ENCODE measurements around the gene MYCBP2.
"Not testable (repeated sequence)": the region's sequence is repeated elsewhere in the genome, so short reads cannot be mapped to it uniquely, and the experiment has no call there.

Gene MYCBP2

DNA sequence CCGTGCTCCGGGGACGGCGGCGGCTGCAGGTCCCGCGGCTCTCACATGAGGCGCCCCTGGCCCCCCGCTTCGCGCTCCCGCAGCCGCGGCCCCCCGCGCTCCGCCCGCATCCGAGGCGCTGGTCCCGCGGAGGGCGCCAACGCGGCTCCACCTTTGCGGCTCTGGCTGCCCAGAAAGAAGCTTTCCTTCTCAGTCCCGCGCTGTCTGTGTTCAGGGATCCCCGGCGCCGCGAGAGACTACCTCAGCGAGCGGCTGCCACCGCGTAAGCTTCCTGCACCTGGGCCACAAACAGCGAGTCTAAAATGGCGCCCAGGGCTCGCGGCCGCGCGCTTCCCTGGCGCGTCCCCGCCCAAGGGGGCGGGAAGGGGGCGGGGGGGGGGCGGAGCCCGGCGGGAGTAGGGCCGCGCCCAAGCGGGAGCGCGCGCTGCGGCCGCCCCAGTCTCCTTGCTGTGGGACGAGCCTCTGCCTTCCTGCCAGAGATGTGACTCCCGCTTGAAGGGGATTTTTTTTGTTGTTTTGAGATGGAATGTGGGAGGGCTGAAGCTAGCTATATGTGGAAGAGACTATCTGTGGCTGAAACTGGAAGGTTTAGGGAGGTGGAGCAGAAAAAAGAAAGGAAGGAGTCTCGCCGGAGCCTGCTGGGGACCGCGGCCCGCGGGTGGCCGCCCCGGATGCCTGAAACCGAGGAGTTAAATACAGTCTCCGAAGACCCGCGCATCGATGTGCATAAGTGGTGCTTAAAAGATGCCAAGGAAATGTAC, 299.9 kb downstream of the MYCBP2 start, which contains the start of gene FBXL3:
Gene FBXL3, minus strand, starts transcription at position 299 of the 761 bp plus-strand sequence. CDS start 5,299 bp downstream, outside the sequence.
- peak; percentile 93 for DNase-seq

DNA sequence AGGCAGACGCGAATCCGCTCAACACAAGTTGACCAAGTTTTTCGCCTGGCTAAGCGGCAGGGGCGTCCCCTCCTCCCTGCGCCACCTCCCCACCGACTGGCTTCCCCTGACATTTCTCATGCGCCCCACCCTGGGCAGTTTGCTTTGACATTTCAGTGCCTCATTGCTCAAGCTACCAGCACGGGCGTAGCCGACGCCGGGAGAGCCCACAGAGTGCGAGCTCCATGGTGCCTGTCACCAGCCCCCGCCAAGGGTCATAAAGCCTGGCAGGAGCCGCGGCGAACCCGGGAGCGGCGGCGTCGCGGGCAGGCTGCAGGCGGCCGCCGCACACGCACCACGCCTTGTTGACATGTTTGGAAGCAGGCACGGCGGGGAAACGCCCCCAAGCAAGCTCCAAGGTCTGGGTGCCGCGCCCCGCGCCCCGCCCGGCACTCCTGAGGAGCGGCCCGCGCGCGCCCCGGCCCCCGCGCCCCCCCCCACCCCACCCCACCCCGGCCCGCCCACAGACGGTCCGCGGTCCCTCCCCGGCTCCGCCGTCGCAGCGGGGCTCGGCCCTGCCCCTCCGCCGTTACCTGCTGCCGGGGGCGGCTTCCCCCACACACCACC, 300.5 kb downstream of the MYCBP2 start:
- DNase-seq = peak; percentile 77

DNA sequence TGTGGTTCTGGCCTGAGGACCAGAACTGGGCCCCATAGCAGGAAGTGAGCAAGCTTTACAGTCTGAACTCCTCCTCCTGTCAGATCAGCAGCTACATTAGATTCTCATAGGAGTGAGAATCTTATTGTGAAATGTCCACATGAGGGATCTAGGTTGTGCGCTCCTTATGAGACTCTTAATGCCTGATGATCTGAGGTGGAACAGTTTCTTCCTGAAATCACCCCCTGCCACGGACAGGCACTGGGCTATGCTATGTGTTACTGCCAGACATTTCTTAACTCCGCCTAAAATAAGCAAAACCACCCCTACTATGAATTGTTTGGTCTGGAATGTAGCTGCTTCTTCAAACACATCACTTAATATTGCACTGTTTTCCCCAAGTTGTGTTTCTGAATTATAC, 304.6 kb downstream of the MYCBP2 start:
- no peak for DNase-seq

DNA sequence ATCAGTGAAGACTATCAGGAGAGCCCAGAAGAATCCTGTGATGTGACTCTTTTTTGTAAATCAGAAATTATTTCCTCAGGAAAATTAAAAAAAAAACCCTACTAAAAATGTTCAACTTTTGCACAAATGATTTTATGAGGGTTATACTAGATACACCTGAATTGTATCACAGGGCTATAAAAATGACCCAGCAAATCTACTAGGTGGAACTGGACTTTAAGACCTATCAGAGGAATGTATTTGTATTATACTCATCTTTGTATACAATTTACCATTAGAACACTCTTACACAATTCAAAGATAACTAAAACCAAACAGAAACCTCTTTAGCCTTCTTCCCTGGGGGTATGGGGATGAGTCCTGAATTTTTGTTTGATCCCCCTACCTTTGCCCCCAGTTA, 307.1 kb downstream of the MYCBP2 start:
- DNase-seq = no peak

DNA sequence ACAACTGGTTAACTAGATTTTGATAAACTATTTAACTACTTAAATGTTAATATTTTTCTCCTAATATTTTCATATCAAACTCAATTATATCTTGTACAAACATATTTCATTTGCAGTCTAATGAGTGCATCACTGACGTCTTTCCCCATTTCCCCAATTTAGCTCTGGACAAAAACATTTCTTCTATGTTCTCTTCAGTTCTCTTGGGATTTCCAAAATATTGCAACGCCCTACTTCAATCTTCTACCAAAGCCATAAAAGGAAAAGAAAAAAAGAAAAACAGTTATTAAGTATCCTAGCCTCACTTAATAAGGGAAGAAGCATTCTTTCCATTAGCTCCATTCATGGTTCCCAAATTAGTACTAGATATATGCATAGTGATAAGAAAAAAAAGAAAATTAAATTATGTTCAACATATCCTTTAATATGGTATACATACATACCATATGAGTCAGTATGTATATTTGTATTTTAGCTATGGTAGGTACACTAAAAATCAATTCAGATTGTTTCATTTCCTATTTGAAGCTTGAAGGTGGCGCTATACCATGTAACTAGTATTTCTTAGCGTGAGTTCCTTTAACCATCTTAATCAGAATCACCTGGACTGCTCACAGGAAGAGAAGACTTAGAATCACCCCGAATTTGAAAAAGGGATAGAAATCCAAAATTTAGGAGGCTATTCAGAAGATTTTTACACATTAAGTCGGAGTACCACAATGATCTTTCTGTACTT, 309.8 kb downstream of the MYCBP2 start:
- no peak for DNase-seq

DNA sequence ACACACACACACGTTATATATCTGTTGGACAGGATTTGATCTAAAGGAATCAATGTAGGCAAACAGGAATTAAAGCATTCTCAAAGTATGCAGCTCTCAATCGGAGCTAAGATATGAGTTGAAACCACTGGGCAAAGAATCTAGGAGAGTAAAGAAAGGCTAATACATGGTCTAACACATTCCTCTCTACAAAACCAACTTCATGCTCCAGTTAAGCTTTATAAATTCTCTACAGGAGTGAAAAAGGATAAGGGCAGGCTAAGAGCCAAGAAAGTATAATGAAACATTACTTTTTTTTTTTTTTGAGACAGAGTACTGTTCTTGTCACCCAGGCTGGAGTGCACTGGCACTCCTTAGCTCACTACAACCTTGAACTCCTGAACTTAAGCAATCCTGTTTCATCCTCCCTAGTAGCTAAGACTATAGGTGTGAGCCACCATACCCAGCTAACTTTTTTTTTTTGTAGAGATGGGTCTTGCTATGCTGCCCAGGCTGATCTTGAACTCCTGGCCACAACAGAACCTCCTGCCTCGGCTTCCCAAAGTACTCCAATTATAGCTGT, 310.6 kb downstream of the MYCBP2 start:
- no peak for DNase-seq

DNA sequence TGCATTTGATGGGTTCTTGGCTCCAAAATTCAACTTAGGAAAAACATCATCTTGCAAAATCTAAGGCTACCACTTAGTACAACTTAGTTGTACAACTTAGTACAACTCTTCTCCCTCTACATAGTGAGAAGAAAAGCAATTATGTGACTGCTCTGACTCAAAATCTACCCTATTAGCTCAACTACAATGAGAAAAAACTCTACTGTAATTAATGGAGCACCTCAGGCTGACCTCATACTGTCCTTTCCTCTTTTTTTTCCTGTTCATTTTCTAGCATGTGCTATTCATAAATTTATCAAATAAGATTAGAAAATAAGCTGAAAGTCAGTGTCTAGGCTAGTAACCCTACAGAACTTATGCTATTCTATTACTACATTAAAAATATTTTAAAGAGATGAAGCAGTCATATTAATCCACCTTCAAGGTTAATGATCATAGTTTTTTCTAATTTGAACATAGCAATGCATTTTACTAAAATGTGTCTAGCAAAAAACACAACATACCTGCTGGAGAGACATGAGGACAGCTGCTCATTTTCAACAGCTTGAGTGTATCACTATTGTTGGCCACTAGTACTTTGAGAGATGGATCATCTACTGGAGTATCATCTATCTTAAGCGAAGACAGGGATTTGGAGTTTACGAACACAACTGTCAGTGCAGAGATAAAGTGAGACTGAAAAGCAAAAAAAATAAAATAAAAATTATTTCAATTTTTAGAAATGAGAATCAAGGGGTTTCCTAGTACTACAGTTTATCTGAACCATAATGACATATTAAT, 311.8 kb downstream of the MYCBP2 start:
- DNase-seq = no peak

DNA sequence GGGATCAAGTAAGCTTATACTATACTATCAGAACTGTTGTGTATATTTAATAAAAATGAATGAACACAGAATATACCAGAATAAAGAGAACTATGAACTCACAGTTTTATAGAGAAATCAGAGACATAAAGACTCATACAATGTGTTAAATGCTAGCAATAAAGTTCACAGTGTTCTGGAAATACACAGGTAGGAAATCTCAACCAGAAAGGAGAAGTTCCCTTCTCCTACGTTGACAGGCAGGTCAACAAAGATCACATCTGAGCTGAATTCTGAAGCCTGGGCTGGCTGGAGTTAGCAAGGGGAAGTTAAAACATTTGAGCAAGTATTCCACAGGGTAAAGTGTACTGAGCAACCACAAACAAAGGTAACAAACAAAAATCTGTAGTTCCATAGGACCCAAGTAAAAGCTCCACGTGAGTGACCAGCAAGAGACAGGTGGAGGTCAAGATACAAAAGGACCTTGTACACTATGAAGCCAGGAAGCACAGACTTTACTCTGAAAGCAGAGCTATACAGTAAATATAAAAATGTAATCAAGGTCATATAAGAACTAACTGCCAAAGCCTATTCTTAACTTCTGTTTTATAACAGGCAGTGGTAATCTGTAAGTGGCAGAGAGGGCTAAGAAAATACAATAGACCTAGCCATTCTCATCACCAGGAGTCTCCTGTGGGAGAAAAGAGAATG, 312.9 kb downstream of the MYCBP2 start:
- no peak for DNase-seq

DNA sequence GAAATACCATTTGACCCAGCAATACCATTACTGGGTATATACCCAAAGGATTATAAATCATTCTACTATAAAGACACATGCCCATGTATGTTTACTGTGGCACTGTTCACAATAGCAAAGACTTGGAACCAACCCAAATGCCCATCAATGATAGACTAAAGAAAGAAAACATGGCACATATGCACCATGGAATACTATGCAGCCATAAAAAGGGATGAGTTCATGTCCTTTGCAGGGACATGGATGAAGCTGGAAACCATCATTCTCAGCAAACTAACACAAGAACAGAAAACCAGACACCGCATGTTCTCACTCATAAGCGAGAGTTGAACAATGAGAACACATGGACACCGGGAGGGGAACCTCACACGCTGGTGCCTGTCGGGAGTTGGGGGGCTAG, 317.2 kb downstream of the MYCBP2 start:
- not testable (repeated sequence) for DNase-seq

DNA sequence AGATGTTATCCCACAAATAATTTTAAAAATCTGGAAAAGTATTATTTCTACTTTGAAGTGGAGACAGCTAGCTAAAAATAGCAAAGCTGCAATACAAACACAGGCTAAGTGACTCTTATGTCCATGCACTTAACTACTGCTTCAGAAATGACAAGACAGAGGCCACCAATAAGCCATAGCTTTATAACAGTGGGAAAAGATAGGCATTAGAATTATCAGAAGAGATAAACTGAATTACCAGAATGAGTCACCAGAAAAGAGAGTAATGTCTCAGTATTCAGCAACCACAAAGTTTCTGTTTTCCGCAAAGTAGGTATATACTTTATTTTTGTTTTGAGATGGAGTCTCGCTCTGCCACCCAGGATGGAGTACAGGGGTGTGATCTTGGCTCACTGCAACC, 317.9 kb downstream of the MYCBP2 start:
- DNase-seq = no peak

DNA sequence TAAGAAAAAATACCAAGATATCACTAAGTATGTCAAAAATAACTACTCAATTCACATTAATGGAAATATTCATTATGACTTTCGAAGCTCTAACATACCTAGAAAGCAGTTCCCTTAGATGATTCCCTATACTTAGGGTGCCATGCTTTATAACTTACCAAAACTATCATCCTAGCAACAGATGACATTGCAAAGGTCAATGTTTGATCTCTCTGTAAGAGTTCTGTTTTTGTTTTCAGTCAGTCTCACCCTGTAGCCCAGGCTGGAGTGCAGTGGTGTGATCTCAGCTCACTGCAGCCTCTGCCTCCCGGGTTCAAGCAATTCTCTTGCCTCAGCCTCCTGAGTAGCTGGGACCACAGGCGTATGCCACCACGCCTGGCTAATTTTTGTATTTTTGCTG, 318.6 kb downstream of the MYCBP2 start:
- not testable (repeated sequence) for DNase-seq

DNA sequence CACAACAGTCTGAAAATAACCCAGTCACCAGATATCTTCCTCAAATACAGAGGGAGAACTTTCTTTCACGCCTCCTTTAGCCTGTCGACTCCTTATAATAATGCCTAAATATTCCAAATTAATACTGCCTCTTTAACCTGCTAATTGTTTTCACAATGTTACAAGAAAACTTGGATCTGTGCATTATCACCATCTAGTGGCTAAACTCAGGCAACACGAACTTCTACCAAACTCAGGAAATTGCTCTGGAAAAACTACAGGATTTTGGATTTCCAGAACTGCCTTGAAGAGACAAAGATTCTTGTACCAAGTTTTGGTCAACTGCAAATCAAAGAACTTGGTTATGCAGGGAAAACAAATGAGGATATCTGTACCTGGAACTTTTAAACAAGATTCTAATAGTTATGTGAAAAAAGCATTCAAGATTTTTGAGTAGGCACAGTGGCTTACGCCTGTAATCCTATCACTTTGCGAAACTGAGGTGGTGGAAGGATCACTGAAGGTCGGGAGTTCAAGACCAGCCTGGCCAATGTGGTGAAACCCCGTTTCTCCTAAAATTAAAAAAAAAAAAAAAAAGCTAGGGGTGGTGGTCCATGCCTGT, 324.2 kb downstream of the MYCBP2 start:
- peak; percentile 14 for DNase-seq

DNA sequence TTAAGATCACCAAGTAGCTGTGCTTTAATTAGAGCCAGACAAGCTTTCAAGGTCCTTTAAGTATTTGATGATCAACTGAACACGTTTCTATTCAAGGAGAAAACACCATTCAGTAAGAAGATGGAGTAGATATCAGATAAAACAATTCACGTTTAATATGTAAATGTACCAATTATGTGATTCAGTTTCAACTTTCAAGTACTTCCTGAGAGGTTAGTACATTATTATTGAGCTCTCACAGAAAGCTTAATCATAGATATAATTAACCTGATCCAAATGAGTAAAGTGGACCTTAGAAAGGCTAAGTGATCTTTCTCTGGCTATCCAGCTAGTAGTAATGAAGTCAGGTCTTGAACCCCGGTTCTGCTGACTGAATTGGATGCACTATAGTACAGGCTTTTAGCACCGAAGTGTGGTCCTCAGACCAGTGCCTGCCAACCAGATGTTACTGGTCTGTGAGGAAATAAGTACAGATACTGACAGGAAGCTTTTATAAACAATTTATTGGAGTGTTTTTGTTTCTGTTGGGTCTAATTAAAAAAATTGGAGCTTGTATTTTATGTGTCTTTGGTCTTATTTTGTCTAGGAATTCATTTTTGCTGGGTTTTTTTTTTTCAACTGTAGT, 324.8 kb downstream of the MYCBP2 start:
- no peak for DNase-seq

DNA sequence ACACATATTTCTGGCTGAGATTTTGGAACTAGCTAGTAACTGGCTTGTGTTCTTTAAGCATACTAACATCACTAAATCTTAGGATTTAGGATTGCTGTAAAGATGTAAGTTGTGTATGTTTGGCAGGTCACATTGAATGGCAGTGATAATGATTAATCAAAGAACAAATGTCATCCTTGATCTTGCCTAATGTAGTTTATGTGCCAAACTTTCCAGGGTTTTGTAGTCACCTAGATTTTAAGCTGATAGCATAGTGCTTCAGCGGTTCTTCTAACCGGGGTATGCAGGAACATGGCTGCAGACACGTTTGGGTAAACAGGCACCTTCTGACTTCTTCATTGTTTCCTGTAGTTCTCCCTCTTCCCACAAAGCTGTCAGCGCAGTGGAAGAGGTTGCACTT, 325.4 kb downstream of the MYCBP2 start:
- DNase-seq = no peak

DNA sequence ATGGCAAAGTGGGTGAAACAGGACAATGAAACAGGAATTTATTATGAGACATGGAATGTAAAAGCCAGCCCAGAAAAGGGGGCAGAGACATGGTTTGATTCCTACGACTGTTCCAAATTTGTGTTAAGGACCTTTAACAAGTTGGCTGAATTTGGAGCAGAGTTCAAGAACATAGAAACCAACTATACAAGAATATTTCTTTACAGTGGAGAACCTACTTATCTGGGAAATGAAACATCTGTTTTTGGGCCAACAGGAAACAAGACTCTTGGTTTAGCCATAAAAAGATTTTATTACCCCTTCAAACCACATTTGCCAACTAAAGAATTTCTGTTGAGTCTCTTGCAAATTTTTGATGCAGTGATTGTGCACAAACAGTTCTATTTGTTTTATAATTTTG, 326.4 kb downstream of the MYCBP2 start:
- DNase-seq = no peak
